Panc1 (cell line): ENCODE results near the gene SLC25A12. TPM values are rescaled to one million over a fixed set of nuclear protein-coding genes. Genes with fewer than 3 reads are reported as not detected.

Source experiments
- ATAC-seq: fragments of 200-7000 bp; cut with Tn5 transposase; 2 replicates; pipeline ENCODE4 v1.9.1; 2020; ENCODE audit warnings: mild to moderate bottlenecking, moderate library complexity
- BruUV-seq: library from RNA; stranded (reverse); fragments of 400-500 nt; replicated peaks from 2 replicates; lab custom pipeline; 2021; lab: Mats Ljungman, UMichigan
- CTCF ChIA-PET: fragments of 300-600 bp; sonication (Branson Sonifier 250); formaldehyde crosslinking; loops from one replicate; lab custom pipeline; 2022; ENCODE audit warnings: antibody characterized with exemption; lab: Charles Lee
- POLR2A ChIA-PET: fragments of 300-600 bp; sonication (Branson Sonifier 250); formaldehyde crosslinking; loops from one replicate; lab custom pipeline; 2022; ENCODE audit warnings: antibody characterized with exemption; lab: Charles Lee
- DNase-seq: peaks from one replicate; pipeline ENCODE4 v3.0.0-alpha.2; 2010; ENCODE audit warnings: low read depth, low spot score
- H3K27ac ChIP-seq: 2 replicates; pipeline ENCODE4 v1.5.1; 2011; ENCODE audit warnings: mild to moderate bottlenecking, low read length, inconsistent platforms
- H3K27me3 ChIP-seq: fragments of 200-500 bp; sonication (Bioruptor generic); 2 replicates; pipeline ENCODE4 v1.6.0; 2014; ENCODE audit warnings: low read length, inconsistent platforms; ENCODE audit not compliant: control insufficient read depth, insufficient read depth
- H3K36me3 ChIP-seq: fragments of 200-500 bp; sonication (Bioruptor generic); 2 replicates; pipeline ENCODE4 v1.5.1; 2014; ENCODE audit warnings: inconsistent platforms, mild to moderate bottlenecking, low read length, moderate library complexity; ENCODE audit not compliant: control insufficient read depth, insufficient read depth
- H3K4me1 ChIP-seq: 2 replicates; pipeline ENCODE4 v1.5.1; 2011; ENCODE audit warnings: inconsistent platforms, mild to moderate bottlenecking, low read length, moderate library complexity; ENCODE audit not compliant: control insufficient read depth, insufficient read depth
- H3K4me3 ChIP-seq, 2 experiments: 2 replicates each; pipeline ENCODE4 v1.5.1; 2011 to 2012; ENCODE audit warnings: low read depth in 2 of 2, low read length in 2 of 2, mild to moderate bottlenecking in 2 of 2, inconsistent platforms in 1 of 2, moderate library complexity in 1 of 2
- H3K9me3 ChIP-seq: fragments of 200-500 bp; sonication (Bioruptor generic); 2 replicates; pipeline ENCODE4 v1.5.1; 2014; ENCODE audit warnings: low read depth, mild to moderate bottlenecking, inconsistent platforms, low read length, moderate library complexity; ENCODE audit not compliant: control insufficient read depth, insufficient read depth
- POLR2AphosphoS5 ChIP-seq: IDR thresholded peaks from 2 replicates; pipeline ENCODE4 v1.6.1; 2012; ENCODE audit warnings: mild to moderate bottlenecking, low read depth, low read length, moderate library complexity
- REST ChIP-seq, 2 experiments: IDR thresholded peaks; 2 replicates each; pipeline ENCODE4 v1.6.1; 2011 to 2012; ENCODE audit warnings: low read depth in 2 of 2, control low read depth in 1 of 2, low read length in 1 of 2, mild to moderate bottlenecking in 1 of 2, moderate library complexity in 1 of 2; ENCODE audit not compliant: insufficient read depth in 1 of 2
- SIN3A ChIP-seq: IDR thresholded peaks from 2 replicates; pipeline ENCODE4 v1.6.1; 2012; ENCODE audit warnings: low read depth, mild to moderate bottlenecking, low read length, moderate library complexity, borderline replicate concordance; ENCODE audit not compliant: insufficient read depth
- TCF7L2 ChIP-seq: IDR thresholded peaks from 2 replicates; pipeline ENCODE4 v1.6.1; 2011; ENCODE audit warnings: mild to moderate bottlenecking, low read depth, low read length, inconsistent platforms
- in situ Hi-C: cut with HindIII; loops from 2 replicates; pipeline ENCODE4 v1.10.0; 2016; ENCODE audit warnings: low sequenced_read_pairs, low pct_unique_long_range_greater_than_20kb
- intact Hi-C: fragments of 100-400 bp; cut with micrococcal nuclease; formaldehyde crosslinking; loops from one replicate; pipeline ENCODE4 v1.10.0; 2022; ENCODE audit not compliant: unreplicated experiment
- total RNA-seq: library from RNA; stranded (reverse); gene quantifications from one replicate; pipeline ENCODE4 v1.2.1, GENCODE V29; 2021; ENCODE audit not compliant: unreplicated experiment
- TF ChIP-seq, protein P1 (sequence below): fragments of 450-650 bp; IDR thresholded peaks from 2 replicates; pipeline ENCODE4 v1.5.1; 2017; ENCODE audit warnings: mild to moderate bottlenecking

The SLC25A12 gene
- total RNA-seq, 1 experiment from 2014 or later: 17.8 TPM

DNA sequence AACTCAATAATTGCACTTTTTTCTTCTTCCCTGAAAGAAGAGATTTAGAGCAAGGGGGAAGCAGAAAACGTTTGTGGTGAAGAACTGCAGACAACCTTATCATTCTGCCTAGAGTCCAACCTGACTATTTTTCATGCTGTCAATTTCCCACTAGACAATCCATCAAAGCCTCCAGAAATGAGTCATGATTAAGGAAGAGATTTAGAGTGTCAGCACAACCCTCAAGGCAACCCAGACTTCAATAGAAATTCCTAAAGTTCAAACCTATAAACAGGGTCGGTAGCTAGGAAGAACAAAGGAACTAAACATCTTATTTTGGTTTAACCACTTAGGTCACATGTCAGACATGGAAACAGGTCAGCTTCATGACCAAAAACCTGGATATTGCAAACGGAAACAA, 86.9 kb downstream of the SLC25A12 start:
- ATAC-seq (no peak), DNase-seq (no peak)
- Histone ChIP-seq H3K36me3 (no peaks in the 10 kb centered on the region), H3K4me1 (no peaks in the 10 kb centered on the region), H3K9me3 (no peaks in the 10 kb centered on the region), H3K27ac (no peak overlapping the region), H3K4me3 (no peak overlapping the region), H3K27me3 (no peaks in the 10 kb centered on the region)
- intact Hi-C loops (no loop called here), in situ Hi-C loops (no loop called here)
- POLR2A ChIA-PET: no interaction called here
- BruUV-seq: no TSS peak
- CTCF ChIA-PET: no interaction called here
- TF ChIP-seq REST (IDR thresholded peaks at IDR 0.05; ENCODE audit: insufficient read depth in 1 of 2, low read depth in 2 of 2, low read length in 1 of 2) (no peak), TCF7L2 (no peak), SIN3A (no peak), POLR2AphosphoS5 (no peak)
- TF ChIP-seq, protein P1, sequence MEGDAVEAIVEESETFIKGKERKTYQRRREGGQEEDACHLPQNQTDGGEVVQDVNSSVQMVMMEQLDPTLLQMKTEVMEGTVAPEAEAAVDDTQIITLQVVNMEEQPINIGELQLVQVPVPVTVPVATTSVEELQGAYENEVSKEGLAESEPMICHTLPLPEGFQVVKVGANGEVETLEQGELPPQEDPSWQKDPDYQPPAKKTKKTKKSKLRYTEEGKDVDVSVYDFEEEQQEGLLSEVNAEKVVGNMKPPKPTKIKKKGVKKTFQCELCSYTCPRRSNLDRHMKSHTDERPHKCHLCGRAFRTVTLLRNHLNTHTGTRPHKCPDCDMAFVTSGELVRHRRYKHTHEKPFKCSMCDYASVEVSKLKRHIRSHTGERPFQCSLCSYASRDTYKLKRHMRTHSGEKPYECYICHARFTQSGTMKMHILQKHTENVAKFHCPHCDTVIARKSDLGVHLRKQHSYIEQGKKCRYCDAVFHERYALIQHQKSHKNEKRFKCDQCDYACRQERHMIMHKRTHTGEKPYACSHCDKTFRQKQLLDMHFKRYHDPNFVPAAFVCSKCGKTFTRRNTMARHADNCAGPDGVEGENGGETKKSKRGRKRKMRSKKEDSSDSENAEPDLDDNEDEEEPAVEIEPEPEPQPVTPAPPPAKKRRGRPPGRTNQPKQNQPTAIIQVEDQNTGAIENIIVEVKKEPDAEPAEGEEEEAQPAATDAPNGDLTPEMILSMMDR: no peak

DNA sequence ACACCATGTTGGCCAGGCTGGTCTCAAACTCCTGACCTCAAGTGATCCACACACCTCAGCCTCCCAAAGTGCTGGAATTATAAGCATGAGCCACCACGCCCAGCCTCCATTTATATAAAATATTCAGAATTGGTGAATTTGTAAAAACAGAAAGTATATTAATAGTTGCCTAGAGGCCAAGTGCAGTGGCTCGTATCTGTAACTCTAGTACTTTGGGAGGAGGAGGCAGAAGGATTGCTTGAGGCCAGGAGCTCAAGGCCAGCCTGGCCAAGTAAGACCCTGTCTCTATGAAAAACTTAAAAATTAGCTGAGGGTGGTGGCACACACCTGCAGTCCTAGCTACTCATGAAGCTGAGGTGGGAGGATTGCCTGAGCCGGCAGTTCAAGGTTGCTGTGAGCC, 89.6 kb downstream of the SLC25A12 start:
- Histone ChIP-seq H3K27me3 (no peaks in the 10 kb centered on the region), H3K9me3 (no peaks in the 10 kb centered on the region), H3K27ac (no peak overlapping the region), H3K4me3 (no peak overlapping the region), H3K4me1 (no peaks in the 10 kb centered on the region), H3K36me3 (no peaks in the 10 kb centered on the region)
- BruUV-seq: no TSS peak
- ChIA-PET POLR2A (no interaction called here), CTCF (no interaction called here)
- ATAC-seq (no peak), DNase-seq (no peak)
- intact Hi-C loops (no loop called here), in situ Hi-C loops (no loop called here)
- TF ChIP-seq REST (IDR thresholded peaks at IDR 0.05; ENCODE audit: insufficient read depth in 1 of 2, low read depth in 2 of 2, low read length in 1 of 2) (no peak), TCF7L2 (no peak), SIN3A (no peak), POLR2AphosphoS5 (no peak)
- TF ChIP-seq, protein P1: no peak
